Fibroblast of lung (primary cell): Measurements from ENCODE around the gene ANKRD40CL. TPM values are rescaled to one million over a fixed set of nuclear protein-coding genes. Genes with fewer than 3 reads are reported as not detected.

Experiments
- DNase-seq, 2 donors: peaks; one replicate each; pipeline versions ENCODE4 v3.0.0 to v3.0.0-alpha.2; 2010; ENCODE audit warnings: low read depth in 2 of 2
- H2AFZ ChIP-seq: 2 replicates; pipeline ENCODE4 v1.5.1; 2012; ENCODE audit warnings: low read length, control low read depth, inconsistent platforms
- H3K27ac ChIP-seq: 2 replicates; pipeline ENCODE4 v1.5.1; 2011; ENCODE audit warnings: low read length, control low read depth; ENCODE audit not compliant: insufficient read depth
- H3K27me3 ChIP-seq: 2 replicates; pipeline ENCODE4 v1.5.1; 2011; ENCODE audit warnings: mild to moderate bottlenecking, low read length; ENCODE audit not compliant: control insufficient read depth, insufficient read depth
- H3K36me3 ChIP-seq: 2 replicates; pipeline ENCODE4 v1.5.1; 2011; ENCODE audit warnings: low read length; ENCODE audit not compliant: control insufficient read depth, insufficient read depth
- H3K4me1 ChIP-seq: 2 replicates; pipeline ENCODE4 v1.5.1; 2011; ENCODE audit warnings: low read length; ENCODE audit not compliant: control insufficient read depth, insufficient read depth; ENCODE audit errors: extremely low read depth
- H3K4me2 ChIP-seq: 2 replicates; pipeline ENCODE4 v1.5.1; 2011; ENCODE audit warnings: low read length, control low read depth; ENCODE audit not compliant: insufficient read depth; ENCODE audit errors: extremely low read depth
- H3K4me3 ChIP-seq, 4 experiments: fragments of 200-600 bp in 1 of 4; sonication (generic) in 1 of 4; replicated peaks in 1 of 4; 2 replicates each; pipeline ENCODE4 v1.5.1; 2011 to 2016; ENCODE audit warnings: low read length in 4 of 4, low read depth in 3 of 4, mild to moderate bottlenecking in 3 of 4, control low read depth in 2 of 4, inconsistent platforms in 1 of 4, mixed read lengths in 1 of 4; ENCODE audit not compliant: insufficient read depth in 1 of 4; ENCODE audit errors: control extremely low read depth in 1 of 4
- H3K79me2 ChIP-seq: 2 replicates; pipeline ENCODE4 v1.5.1; 2012; ENCODE audit warnings: mild to moderate bottlenecking, low read length, inconsistent platforms; ENCODE audit not compliant: control insufficient read depth, insufficient read depth
- H3K9ac ChIP-seq: 2 replicates; pipeline ENCODE4 v1.5.1; 2011; ENCODE audit warnings: mild to moderate bottlenecking, low read length, control low read depth; ENCODE audit not compliant: insufficient read depth
- H3K9me3 ChIP-seq: 2 replicates; pipeline ENCODE4 v1.5.1; 2012; ENCODE audit warnings: low read depth, low read length; ENCODE audit not compliant: control insufficient read depth, insufficient read depth
- H4K20me1 ChIP-seq: 2 replicates; pipeline ENCODE4 v1.5.1; 2011; ENCODE audit warnings: low read length; ENCODE audit not compliant: control insufficient read depth, insufficient read depth; ENCODE audit errors: extremely low read depth
- CTCF ChIP-seq, 2 donors: IDR thresholded peaks in 1 of 2; conservative IDR thresholded peaks in 1 of 2; 1 replicate in 1 of 2; 2 replicates in 1 of 2; pipeline ENCODE4 v1.5.1; 2011 to 2012; ENCODE audit warnings: low read length in 2 of 2, control low read depth in 1 of 2, inconsistent platforms in 1 of 2, low read depth in 1 of 2, mild to moderate bottlenecking in 1 of 2
- EZH2 ChIP-seq: IDR thresholded peaks from 2 replicates; pipeline ENCODE4 v1.5.1; 2012; ENCODE audit warnings: low read length, control low read depth, mild to moderate bottlenecking; ENCODE audit errors: missing control alignments
- polyA plus RNA-seq, 2 donors: library from polyadenylated mRNA; depleted of rRNA in 1 of 2; stranded (reverse) in 1 of 2; unstranded in 1 of 2; fragments of >200 nt; gene quantifications; 2 replicates each; pipeline ENCODE4 v1.2.1, GENCODE V29; 2011 to 2012; ENCODE audit warnings: missing spikeins in 1 of 2
- total RNA-seq: library from RNA; depleted of rRNA; stranded (reverse); fragments of >200 nt; gene quantifications from 2 replicates; pipeline ENCODE4 v1.2.1, GENCODE V29; 2014

ANKRD40CL gene
- total and polyA plus RNA-seq, 2 donors (not counting 1 experiment from before 2014, with no cell fraction given), result not detected

- Histone ChIP-seq H3K4me2 (no peak overlapping the region), H3K9me3 (no peaks in the 10 kb centered on the region), H2AFZ (no peak overlapping the region), H3K27ac (no peak overlapping the region), H3K9ac (no peak overlapping the region), H3K4me1 (no peaks in the 10 kb centered on the region), H3K36me3 (no peaks in the 10 kb centered on the region), H3K27me3 (no peaks in the 10 kb centered on the region), H3K79me2 (no peaks in the 10 kb centered on the region), H4K20me1 (no peaks in the 10 kb centered on the region), H3K4me3 (no peak overlapping the region)
- no peak for DNase-seq
- TF ChIP-seq EZH2 (no peak), CTCF (conservative IDR thresholded peaks at IDR 0.05 in 1 of 2, IDR thresholded peaks at IDR 0.05 in 1 of 2; ENCODE audit: low read depth in 1 of 2, low read length in 2 of 2) (no peak)
These were observed 35.6 kb upstream of the ANKRD40CL start for GRCh38 chr17:50802609-50803571.

DNA sequence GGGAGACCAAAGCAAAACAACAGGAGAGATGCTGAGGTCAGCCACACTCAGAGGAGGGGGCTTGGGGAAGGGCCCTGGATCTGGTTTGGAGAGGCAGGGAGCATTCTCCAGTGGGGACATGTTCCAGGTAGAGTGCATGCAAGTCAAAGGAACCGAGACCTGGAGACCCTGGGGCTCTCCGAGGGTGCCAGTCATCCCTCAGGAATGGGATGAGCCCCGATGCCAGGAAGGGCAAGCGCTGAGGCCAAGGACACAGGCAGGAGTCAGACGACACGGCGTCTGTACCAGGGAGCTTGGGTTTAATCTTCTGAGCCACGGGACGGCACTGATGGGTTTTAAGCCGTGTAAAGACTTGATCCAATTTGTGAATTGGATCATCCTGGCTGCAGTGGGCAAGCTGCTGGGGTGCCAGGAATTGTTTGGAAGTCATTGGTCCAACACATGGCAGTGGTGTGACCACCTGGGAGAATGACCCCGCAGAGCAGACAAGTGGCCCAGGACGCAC is 32.9 kb upstream of the ANKRD40CL start:
- Histone ChIP-seq H4K20me1 (no peaks in the 10 kb centered on the region), H3K4me3 (no peak overlapping the region), H3K9me3 (no peaks in the 10 kb centered on the region), H3K9ac (no peak overlapping the region), H3K79me2 (no peaks in the 10 kb centered on the region), H3K36me3 (no peaks in the 10 kb centered on the region), H3K4me1 (no peaks in the 10 kb centered on the region), H3K27ac (no peak overlapping the region), H3K27me3 (no peaks in the 10 kb centered on the region), H3K4me2 (no peak overlapping the region), H2AFZ (no peak overlapping the region)
- TF ChIP-seq CTCF (conservative IDR thresholded peaks at IDR 0.05 in 1 of 2, IDR thresholded peaks at IDR 0.05 in 1 of 2; ENCODE audit: low read depth in 1 of 2, low read length in 2 of 2) (no peak), EZH2 (no peak)
- no peak for DNase-seq

GRCh38 chr17:50799582-50799981 is 32.3 kb upstream of the ANKRD40CL start:
- Histone ChIP-seq H3K4me1 (no peaks in the 10 kb centered on the region), H3K79me2 (no peaks in the 10 kb centered on the region), H3K9ac (no peak overlapping the region), H3K27me3 (no peaks in the 10 kb centered on the region), H4K20me1 (no peaks in the 10 kb centered on the region), H3K4me3 (no peak overlapping the region), H3K9me3 (no peaks in the 10 kb centered on the region), H3K4me2 (no peak overlapping the region), H3K36me3 (no peaks in the 10 kb centered on the region), H2AFZ (no peak overlapping the region), H3K27ac (no peak overlapping the region)
- DNase-seq, result no peak
- TF ChIP-seq CTCF (conservative IDR thresholded peaks at IDR 0.05 in 1 of 2, IDR thresholded peaks at IDR 0.05 in 1 of 2; ENCODE audit: low read depth in 1 of 2, low read length in 2 of 2), result no peak
- no peak for TF ChIP-seq EZH2
